Right lobe of liver (tissue), 4 donors: Measurements from ENCODE around the gene ECE1.

Source experiments
- CTCF ChIP-seq, 4 donors: fragments of 200-600 bp in 3 of 4; fragments of 450-650 bp in 1 of 4; IDR thresholded peaks; one replicate each; pipeline versions ENCODE4 v1.5.1 to v1.8.0; 2016 to 2022; ENCODE audit warnings: antibody characterized with exemption in 4 of 4, mild to moderate bottlenecking in 2 of 4
- POLR2A ChIP-seq: fragments of 450-650 bp; IDR thresholded peaks from one replicate; pipeline ENCODE4 v1.6.1; 2017; ENCODE audit warnings: antibody characterized with exemption, mild to moderate bottlenecking
- donor health status: DM: no; HTN: no; CAD: no.
- donor health status: DM: no; HTN: no; CAD: no.
- donor health status: DM: no; HTN: yes; CAD: no.

GRCh38 chr1:21301794-21302440 is 11.7 kb upstream of the ECE1 start:
- TF ChIP-seq CTCF (IDR thresholded peaks at IDR 0.05) (no peak), POLR2A (no peak)
